Measurements from ENCODE around the gene NFE2L2. TPM values are rescaled to one million over a fixed set of nuclear protein-coding genes. Genes with fewer than 3 reads are reported as not detected.

NFE2L2 gene
- total and polyA plus RNA-seq, 2 donors (not counting 1 experiment from before 2014, with no cell fraction given): 16.8 to 93.6 TPM

- H3K36me3 ChIP-seq (replicated peaks in 1 of 2; ENCODE audit: control extremely low read depth in 1 of 2, control insufficient read depth in 1 of 2, extremely low read depth in 1 of 2, insufficient read depth in 2 of 2, low read length in 1 of 2): no peaks in the 10 kb centered on the region
- intact Hi-C loops (cut with micrococcal nuclease): no loop called here
- H3K79me2 ChIP-seq (ENCODE audit: control insufficient read depth, insufficient read depth, low read length): no peaks in the 10 kb centered on the region
- peaks cover 14 to 27% of the 10 kb centered on the region in 2 donors for H3K4me1 ChIP-seq (ENCODE audit: control insufficient read depth in 2 of 2, insufficient read depth in 2 of 2, low read length in 2 of 2)
- Mint-ChIP-seq H3K9me3 (ENCODE audit: insufficient read depth) (no peaks in the 10 kb centered on the region), H3K4me1 (peaks cover 37% of the 10 kb centered on the region), H3K27me3 (no peaks in the 10 kb centered on the region), H3K27ac (no peak overlapping the region), H3K4me3 (no peak overlapping the region)
- no peaks in the 10 kb centered on the region for H3K9me3 ChIP-seq (ENCODE audit: control extremely low read depth in 1 of 3, control insufficient read depth in 2 of 3, insufficient read depth in 1 of 3, low read length in 2 of 3)
- ATAC-seq (ENCODE audit: low read depth) (no peak), DNase-seq (no peak)
- TF ChIP-seq EZH2 (IDR thresholded peaks at IDR 0.05; ENCODE audit: borderline replicate concordance, insufficient read depth, low read depth, low read length, poor library complexity, severe bottlenecking) (no peak), CTCF (IDR thresholded peaks at IDR 0.05) (no peak)
- WGBS (ENCODE audit: insufficient coverage): no CpG with 5 or more reads among the region's 3 CpGs
- no peak overlapping the region for H3K9ac ChIP-seq (ENCODE audit: low read length)
- H3K27ac ChIP-seq (ENCODE audit: low read length in 2 of 2): no peak overlapping the region
- ChIA-PET CTCF (interaction anchor here (2.5 kb wide), 1 partner anchor 21 kb away, joined by 7 read pairs; no protein-coding TSS in a partner anchor), POLR2A (no interaction called here)
- H2AFZ ChIP-seq (ENCODE audit: insufficient read depth, low read depth, low read length, poor library complexity, severe bottlenecking): no peak overlapping the region
- H3K4me3 ChIP-seq (ENCODE audit: control extremely low read depth in 1 of 5, extremely low read depth in 1 of 5, insufficient read depth in 1 of 5, low read depth in 2 of 5, low read length in 4 of 5): no peak overlapping the region
- no peaks in the 10 kb centered on the region for H4K20me1 ChIP-seq (ENCODE audit: control insufficient read depth, insufficient read depth, low read length, poor library complexity, severe bottlenecking)
- H3K4me2 ChIP-seq (replicated peaks; ENCODE audit: low read depth, low read length, poor library complexity, severe bottlenecking): no peak overlapping the region
- no peaks in the 10 kb centered on the region for H3K27me3 ChIP-seq (replicated peaks in 1 of 4; ENCODE audit: control extremely low read depth in 1 of 4, control insufficient read depth in 3 of 4, insufficient read depth in 4 of 4, low read length in 3 of 4)
Observed at GRCh38 chr2:177284531-177284930, 20.0 kb upstream of the NFE2L2 start.

- Histone ChIP-seq H3K27me3 (replicated peaks in 1 of 4; ENCODE audit: control extremely low read depth in 1 of 4, control insufficient read depth in 3 of 4, insufficient read depth in 4 of 4, low read length in 3 of 4) (no peaks in the 10 kb centered on the region), H3K9ac (ENCODE audit: low read length) (no peak overlapping the region), H3K4me1 (ENCODE audit: control insufficient read depth in 2 of 2, insufficient read depth in 2 of 2, low read length in 2 of 2) (peaks cover 14 to 27% of the 10 kb centered on the region in 2 donors), H3K4me3 (ENCODE audit: control extremely low read depth in 1 of 5, extremely low read depth in 1 of 5, insufficient read depth in 1 of 5, low read depth in 2 of 5, low read length in 4 of 5) (no peak overlapping the region), H3K79me2 (ENCODE audit: control insufficient read depth, insufficient read depth, low read length) (no peaks in the 10 kb centered on the region), H4K20me1 (ENCODE audit: control insufficient read depth, insufficient read depth, low read length, poor library complexity, severe bottlenecking) (no peaks in the 10 kb centered on the region), H3K4me2 (replicated peaks; ENCODE audit: low read depth, low read length, poor library complexity, severe bottlenecking) (no peak overlapping the region), H3K27ac (ENCODE audit: low read length in 2 of 2) (no peak overlapping the region), H3K36me3 (replicated peaks in 1 of 2; ENCODE audit: control extremely low read depth in 1 of 2, control insufficient read depth in 1 of 2, extremely low read depth in 1 of 2, insufficient read depth in 2 of 2, low read length in 1 of 2) (no peaks in the 10 kb centered on the region), H2AFZ (ENCODE audit: insufficient read depth, low read depth, low read length, poor library complexity, severe bottlenecking) (no peak overlapping the region), H3K9me3 (ENCODE audit: control extremely low read depth in 1 of 3, control insufficient read depth in 2 of 3, insufficient read depth in 1 of 3, low read length in 2 of 3) (no peaks in the 10 kb centered on the region)
- DNase-seq: no peak
- no peak overlapping the region for H3K4me3 Mint-ChIP-seq
- ATAC-seq (ENCODE audit: low read depth): no peak
- ChIA-PET CTCF (interaction anchor here (2.0 to 4.2 kb wide), 5 partner anchors 12 to 135 kb away, joined by 7 to 27 read pairs (median 12); partner anchors contain the start of gene NFE2L2), POLR2A (interaction anchor here (1.0 kb wide), 1 partner anchor 20 kb away, joined by 3 read pairs; no protein-coding TSS in a partner anchor)
- TF ChIP-seq EZH2 (IDR thresholded peaks at IDR 0.05; ENCODE audit: borderline replicate concordance, insufficient read depth, low read depth, low read length, poor library complexity, severe bottlenecking): no peak
- no peak for TF ChIP-seq CTCF (IDR thresholded peaks at IDR 0.05)
- intact Hi-C loops (cut with micrococcal nuclease): no loop called here
- H3K27me3 Mint-ChIP-seq: no peaks in the 10 kb centered on the region
- WGBS (ENCODE audit: insufficient coverage): no CpG with 5 or more reads among the region's 4 CpGs
- H3K4me1 Mint-ChIP-seq: peaks cover 34% of the 10 kb centered on the region
- H3K27ac Mint-ChIP-seq: no peak overlapping the region
- no peaks in the 10 kb centered on the region for H3K9me3 Mint-ChIP-seq (ENCODE audit: insufficient read depth)
Observed at GRCh38 chr2:177283906-177284305, 19.4 kb upstream of the NFE2L2 start.
